ENCODE results near the gene PKIG. TPM values are rescaled to one million over a fixed set of nuclear protein-coding genes. Genes with fewer than 3 reads are reported as not detected.
A peak's percentile ranks its signal among the peaks of the same experiment; 100 is the strongest.

The PKIG gene
- total and polyA plus RNA-seq, 9 of the 15 experiments (the other 6 are each of a cell fraction or from before 2014, with no cell fraction given) = 0.13 to 7.0 (median 4.7) TPM

DNA sequence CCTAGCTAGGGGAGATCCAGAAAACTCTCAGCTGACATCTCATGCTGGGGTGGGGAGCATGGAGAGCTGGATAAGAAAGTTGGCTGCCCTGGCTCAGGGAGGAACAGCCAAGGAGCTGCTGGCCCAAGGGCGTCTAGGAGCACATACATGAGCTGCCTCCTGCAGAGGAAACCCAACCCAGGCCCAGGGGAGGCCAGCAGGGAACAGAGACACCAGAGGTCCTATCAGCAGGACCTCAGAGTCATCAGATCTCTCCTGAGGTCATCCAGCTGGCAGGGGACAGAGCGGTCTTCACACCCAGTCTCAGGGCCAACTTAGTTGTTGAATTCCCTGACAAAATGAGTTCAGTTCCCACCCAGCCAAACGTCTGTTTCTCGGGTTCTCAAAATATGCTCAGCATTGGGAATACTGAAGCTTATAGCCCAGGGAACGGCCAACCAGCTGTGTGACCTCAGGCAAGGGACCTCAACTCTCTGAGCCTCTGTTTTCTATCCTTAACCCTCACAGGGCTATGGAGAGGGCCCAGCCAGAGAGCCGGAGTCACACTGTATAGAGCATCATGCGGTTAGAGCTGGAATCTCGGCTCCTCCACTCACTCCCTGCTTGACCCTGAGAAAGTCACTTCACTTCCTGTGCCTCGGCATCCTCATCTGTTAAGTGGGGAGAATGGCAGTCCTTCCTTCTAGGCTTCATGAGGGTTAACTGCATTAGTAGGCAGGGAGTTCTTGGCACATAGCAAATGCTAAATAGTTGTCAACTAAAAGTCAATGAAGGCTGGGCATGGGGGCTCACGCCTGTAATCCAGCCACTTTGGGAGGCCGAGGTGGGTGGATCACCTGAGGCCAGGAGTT, 55.4 kb downstream of the PKIG start:
- Histone ChIP-seq H3K27ac (ENCODE audit: extremely low read depth, low read depth, low read length) (no peak overlapping the region), H3K9ac (ENCODE audit: insufficient read depth in 1 of 2, low read depth in 2 of 2, low read length in 2 of 2) (no peak overlapping the region), H2AFZ (ENCODE audit: low read depth, low read length) (no peak overlapping the region), H4K20me1 (replicated peaks; ENCODE audit: control insufficient read depth, insufficient read depth, low read length) (no peaks in the 10 kb centered on the region), H3K4me2 (ENCODE audit: insufficient read depth, low read length) (no peak overlapping the region), H3K4me3 (no peak overlapping the region), H3K27me3 (ENCODE audit: control insufficient read depth in 2 of 2, insufficient read depth in 2 of 2, low read length in 2 of 2) (no peaks in the 10 kb centered on the region), H3K9me1 (ENCODE audit: control insufficient read depth, insufficient read depth, low read length) (peaks cover 3% of the 10 kb centered on the region), H3K36me3 (ENCODE audit: control insufficient read depth, insufficient read depth, low read length) (no peaks in the 10 kb centered on the region), H3K4me1 (replicated peaks in 1 of 2; ENCODE audit: control insufficient read depth in 2 of 2, insufficient read depth in 2 of 2, low read length in 2 of 2) (peaks cover 9 to 10% of the 10 kb centered on the region in 2 experiments), H3K9me3 (replicated peaks; ENCODE audit: control insufficient read depth, insufficient read depth, low read depth, low read length) (no peaks in the 10 kb centered on the region), H3K79me2 (ENCODE audit: control insufficient read depth, insufficient read depth, low read length) (no peaks in the 10 kb centered on the region)
- TF ChIP-seq BCOR (IDR thresholded peaks at IDR 0.05) = peak; percentile 42; the same call in 1 of the 2 replicates
- peak; percentile 62 for TF ChIP-seq RBM25 (IDR thresholded peaks at IDR 0.05; ENCODE audit: low read depth, low read length, severe bottlenecking)
- TF ChIP-seq KDM1A (IDR thresholded peaks at IDR 0.05) = 0 out of 4 replicates have a peak, but pooled peaks of 1 of the 2 experiments have one; percentile 9
- no peak for TF ChIP-seq PTBP1 (IDR thresholded peaks at IDR 0.05; ENCODE audit: low read depth, low read length)
- in situ Hi-C loops (cut with MboI) = no loop called here
- intact Hi-C loops (cut with micrococcal nuclease) = no loop called here
- ChIA-PET CTCF (ENCODE audit: low intra/inter-chr PET ratio) (no interaction called here), POLR2A (interaction anchor here (0.6 to 1.6 kb wide), 3 partner anchors 10 to 112 kb away, joined by 3 read pairs; partner anchors contain the start of gene ADA)
- no peak for DNase-seq (ENCODE audit: extremely low read depth in 1 of 4, low spot score in 3 of 4)
- WGBS (ENCODE audit: insufficient coverage, low coverage, missing lambda C conversion rate) = 33% methylated on average over 11 of the region's 11 CpGs
- FAIRE-seq = no peak
- no peak for ATAC-seq
- no TSS peak for BruUV-seq (replicated peaks)

DNA sequence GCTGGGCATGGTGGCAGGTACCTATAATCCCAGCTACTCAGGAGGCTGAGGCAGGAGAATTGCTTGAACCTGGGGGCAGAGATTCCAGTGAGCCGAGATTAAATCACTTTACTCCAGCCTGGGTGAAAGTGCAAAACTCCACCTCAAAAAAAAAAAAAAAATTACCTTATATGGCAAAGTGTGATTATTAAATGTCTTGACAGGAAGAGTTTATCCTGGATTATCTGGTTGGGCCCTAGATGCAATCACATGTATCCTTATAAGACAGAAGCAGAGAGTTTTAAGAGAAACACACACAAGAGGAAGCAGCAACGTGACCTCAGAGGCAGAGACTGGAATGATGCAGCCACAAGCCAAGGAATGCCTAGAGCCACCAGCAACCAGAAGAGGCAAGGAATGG, 58.1 kb downstream of the PKIG start:
- 30% methylated on average over 2 of the region's 2 CpGs for whole genome bisulfite sequencing (ENCODE audit: insufficient coverage, low coverage, missing lambda C conversion rate)
- Histone ChIP-seq H3K9me1 (ENCODE audit: control insufficient read depth, insufficient read depth, low read length) (no peaks in the 10 kb centered on the region), H3K79me2 (ENCODE audit: control insufficient read depth, insufficient read depth, low read length) (no peaks in the 10 kb centered on the region), H3K27ac (ENCODE audit: extremely low read depth, low read depth, low read length) (no peak overlapping the region), H3K27me3 (ENCODE audit: control insufficient read depth in 2 of 2, insufficient read depth in 2 of 2, low read length in 2 of 2) (no peaks in the 10 kb centered on the region), H3K4me3 (no peak overlapping the region), H3K36me3 (ENCODE audit: control insufficient read depth, insufficient read depth, low read length) (no peaks in the 10 kb centered on the region), H3K9me3 (replicated peaks; ENCODE audit: control insufficient read depth, insufficient read depth, low read depth, low read length) (no peaks in the 10 kb centered on the region), H3K4me1 (replicated peaks in 1 of 2; ENCODE audit: control insufficient read depth in 2 of 2, insufficient read depth in 2 of 2, low read length in 2 of 2) (peaks cover 12 to 16% of the 10 kb centered on the region in 2 experiments), H3K9ac (ENCODE audit: insufficient read depth in 1 of 2, low read depth in 2 of 2, low read length in 2 of 2) (no peak overlapping the region), H3K4me2 (ENCODE audit: insufficient read depth, low read length) (no peak overlapping the region), H4K20me1 (replicated peaks; ENCODE audit: control insufficient read depth, insufficient read depth, low read length) (no peaks in the 10 kb centered on the region; the same call in 1 of the 2 replicates), H2AFZ (ENCODE audit: low read depth, low read length) (no peak overlapping the region)
- in situ Hi-C loops (cut with MboI) (no loop called here), intact Hi-C loops (cut with micrococcal nuclease) (no loop called here)
- no TSS peak for BruUV-seq (replicated peaks)
- CTCF ChIA-PET (ENCODE audit: low intra/inter-chr PET ratio) = no interaction called here
- POLR2A ChIA-PET = no interaction called here
- no peak for ATAC-seq
- peak; percentile 11 for FAIRE-seq
- DNase-seq (ENCODE audit: extremely low read depth in 1 of 4, low spot score in 3 of 4) = no peak
- TF ChIP-seq CXXC5 (CRISPR knock-in tag; IDR thresholded peaks at IDR 0.05) (no peak), ZNF121 (CRISPR knock-in tag; conservative IDR thresholded peaks at IDR 0.05) (no peak), HIVEP1 (CRISPR knock-in tag; IDR thresholded peaks at IDR 0.05) (no peak), RFX7 (CRISPR knock-in tag; IDR thresholded peaks at IDR 0.05) (no peak), SRF (CRISPR knock-in tag; IDR thresholded peaks at IDR 0.05) (peak in 1 of 2 experiments; percentile 57; a peak in 1 of 4 replicates), ZNF146 (CRISPR knock-in tag; IDR thresholded peaks at IDR 0.05; ENCODE audit: unreplicated experiment) (no peak), RBM25 (IDR thresholded peaks at IDR 0.05; ENCODE audit: low read depth, low read length, severe bottlenecking) (peak; percentile 38)
- TF ChIP-seq, protein P1, sequence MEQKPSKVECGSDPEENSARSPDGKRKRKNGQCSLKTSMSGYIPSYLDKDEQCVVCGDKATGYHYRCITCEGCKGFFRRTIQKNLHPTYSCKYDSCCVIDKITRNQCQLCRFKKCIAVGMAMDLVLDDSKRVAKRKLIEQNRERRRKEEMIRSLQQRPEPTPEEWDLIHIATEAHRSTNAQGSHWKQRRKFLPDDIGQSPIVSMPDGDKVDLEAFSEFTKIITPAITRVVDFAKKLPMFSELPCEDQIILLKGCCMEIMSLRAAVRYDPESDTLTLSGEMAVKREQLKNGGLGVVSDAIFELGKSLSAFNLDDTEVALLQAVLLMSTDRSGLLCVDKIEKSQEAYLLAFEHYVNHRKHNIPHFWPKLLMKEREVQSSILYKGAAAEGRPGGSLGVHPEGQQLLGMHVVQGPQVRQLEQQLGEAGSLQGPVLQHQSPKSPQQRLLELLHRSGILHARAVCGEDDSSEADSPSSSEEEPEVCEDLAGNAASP (IDR thresholded peaks at IDR 0.05) = no peak
- TF ChIP-seq, protein P2, sequence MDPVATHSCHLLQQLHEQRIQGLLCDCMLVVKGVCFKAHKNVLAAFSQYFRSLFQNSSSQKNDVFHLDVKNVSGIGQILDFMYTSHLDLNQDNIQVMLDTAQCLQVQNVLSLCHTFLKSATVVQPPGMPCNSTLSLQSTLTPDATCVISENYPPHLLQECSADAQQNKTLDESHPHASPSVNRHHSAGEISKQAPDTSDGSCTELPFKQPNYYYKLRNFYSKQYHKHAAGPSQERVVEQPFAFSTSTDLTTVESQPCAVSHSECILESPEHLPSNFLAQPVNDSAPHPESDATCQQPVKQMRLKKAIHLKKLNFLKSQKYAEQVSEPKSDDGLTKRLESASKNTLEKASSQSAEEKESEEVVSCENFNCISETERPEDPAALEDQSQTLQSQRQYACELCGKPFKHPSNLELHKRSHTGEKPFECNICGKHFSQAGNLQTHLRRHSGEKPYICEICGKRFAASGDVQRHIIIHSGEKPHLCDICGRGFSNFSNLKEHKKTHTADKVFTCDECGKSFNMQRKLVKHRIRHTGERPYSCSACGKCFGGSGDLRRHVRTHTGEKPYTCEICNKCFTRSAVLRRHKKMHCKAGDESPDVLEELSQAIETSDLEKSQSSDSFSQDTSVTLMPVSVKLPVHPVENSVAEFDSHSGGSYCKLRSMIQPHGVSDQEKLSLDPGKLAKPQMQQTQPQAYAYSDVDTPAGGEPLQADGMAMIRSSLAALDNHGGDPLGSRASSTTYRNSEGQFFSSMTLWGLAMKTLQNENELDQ (CRISPR knock-in tag; IDR thresholded peaks at IDR 0.05; ENCODE audit: borderline replicate concordance) = no peak

Data from K562 (cell line).